RPMI8226 (cell line): ENCODE data around the gene MBNL3.

Experiments used
- DNase-seq: peaks from one replicate; pipeline ENCODE4 v3.0.0-alpha.2; 2015

The MBNL3 gene

DNA sequence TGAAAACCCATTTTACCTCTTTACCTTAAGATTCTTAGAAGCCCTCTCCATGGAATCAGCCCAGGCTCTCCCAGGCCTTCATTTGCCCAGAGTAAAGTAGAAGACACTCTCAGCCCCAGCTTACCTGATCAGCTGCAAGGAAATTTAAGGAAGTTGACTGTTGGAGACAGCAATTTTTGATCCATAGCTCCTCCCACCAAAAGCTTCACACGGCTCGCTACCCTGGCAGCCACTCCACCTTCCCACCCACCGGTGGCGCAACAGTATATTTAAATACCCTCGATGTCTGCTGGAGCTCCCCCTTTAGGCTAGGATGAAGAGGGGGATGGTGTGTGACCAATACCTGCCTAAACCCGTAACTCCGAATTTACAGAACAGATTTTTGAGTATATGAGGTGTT, 75.4 kb downstream of the MBNL3 start:
- no peak for DNase-seq

DNA sequence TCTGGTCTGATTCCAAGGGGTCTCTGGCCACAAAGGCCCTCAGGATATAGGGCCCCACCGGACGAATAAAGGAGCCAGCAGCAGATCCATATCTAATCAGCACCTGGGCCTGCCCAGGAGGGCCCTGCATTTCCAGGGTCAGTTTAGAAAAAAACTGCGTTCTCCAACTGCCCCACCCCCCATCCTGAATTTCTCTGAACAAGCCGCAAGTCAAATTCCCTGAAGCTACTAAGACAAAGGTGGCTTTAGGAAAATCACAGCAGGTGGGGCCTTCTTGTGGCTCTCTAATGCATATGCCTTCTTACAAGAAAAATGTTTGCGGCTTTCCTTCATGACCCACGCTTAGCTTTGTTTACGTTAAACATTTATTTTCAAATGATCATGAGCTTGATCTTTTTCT, 76.6 kb downstream of the MBNL3 start:
- DNase-seq: no peak

- DNase-seq: no peak
Measured at GRCh38 chrX:132411310-132411977, 77.4 kb downstream of the MBNL3 start.

GRCh38 chrX:132409780-132410556, 78.9 kb downstream of the MBNL3 start:
- DNase-seq: no peak

DNA sequence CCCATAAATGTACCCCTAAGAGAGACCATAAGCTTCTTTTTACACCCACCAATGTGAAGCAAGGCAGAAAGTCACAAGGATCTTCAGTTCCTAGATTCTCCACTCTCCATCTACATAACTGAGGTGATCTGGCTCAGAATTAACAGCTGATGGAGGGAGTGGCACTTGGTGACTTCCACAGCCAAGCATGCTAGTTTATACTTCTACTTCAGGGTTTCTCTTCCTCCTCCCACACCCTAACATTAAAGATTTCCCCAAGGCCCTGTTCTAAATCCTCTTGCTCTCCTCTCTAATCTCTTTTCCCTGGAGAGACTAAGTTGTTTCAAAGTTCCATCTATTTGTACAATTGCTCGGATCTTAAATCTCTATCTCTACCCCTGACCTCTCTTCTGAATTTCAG, 81.1 kb downstream of the MBNL3 start:
- DNase-seq: no peak

DNA sequence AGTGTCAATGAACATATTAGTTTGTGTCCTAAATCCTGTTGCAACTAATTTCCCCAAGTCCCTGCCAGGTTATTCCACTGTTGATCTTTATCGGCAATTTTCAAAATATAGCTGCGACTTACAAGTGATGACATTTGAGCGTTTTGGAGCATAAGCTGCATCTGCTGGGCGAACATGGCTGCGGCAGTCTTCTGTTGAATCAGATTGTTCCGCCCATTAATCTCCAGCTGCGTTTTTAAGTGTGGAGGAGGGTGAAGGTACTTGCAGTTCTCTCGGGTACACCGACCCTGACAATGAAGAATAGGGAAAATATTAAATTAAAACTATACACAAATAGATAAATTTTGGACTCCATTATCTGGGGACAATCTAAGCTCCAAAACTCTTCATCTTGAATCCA, 82.7 kb downstream of the MBNL3 start:
- DNase-seq: no peak

GRCh38 chrX:132404266-132404665, 84.6 kb downstream of the MBNL3 start:
- DNase-seq: no peak

GRCh38 chrX:132401935-132402334, 86.9 kb downstream of the MBNL3 start:
- DNase-seq: no peak

GRCh38 chrX:132400706-132401105, 88.1 kb downstream of the MBNL3 start:
- DNase-seq: no peak

- DNase-seq: no peak
Measured at GRCh38 chrX:132395645-132396044, 93.2 kb downstream of the MBNL3 start.

GRCh38 chrX:132395026-132395425, 93.8 kb downstream of the MBNL3 start:
- DNase-seq: no peak

- DNase-seq: no peak
Measured at GRCh38 chrX:132394591-132394990, 94.2 kb downstream of the MBNL3 start.

- DNase-seq: no peak
Measured at GRCh38 chrX:132393992-132394391, 94.8 kb downstream of the MBNL3 start.

DNA sequence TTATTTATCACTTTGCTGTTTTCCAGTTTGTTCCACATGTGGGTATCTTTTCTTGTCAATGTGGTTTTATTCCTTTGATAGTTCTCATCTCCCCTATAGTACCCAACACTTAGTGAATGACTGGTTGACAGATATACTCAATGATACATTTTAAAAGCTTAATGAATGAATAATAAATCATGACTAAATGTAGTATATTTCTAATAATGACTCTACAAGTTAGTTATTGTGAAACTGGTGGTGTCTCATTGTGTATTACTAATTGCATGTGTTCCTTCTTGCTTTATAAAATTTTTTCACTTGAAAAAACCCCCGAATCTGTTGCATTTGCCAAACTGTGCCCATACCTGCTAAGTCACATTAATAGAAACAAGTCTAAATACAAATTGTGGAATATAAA, 95.4 kb downstream of the MBNL3 start:
- DNase-seq: no peak

- DNase-seq: no peak
Measured at GRCh38 chrX:132393085-132393484, 95.8 kb downstream of the MBNL3 start.

- no peak for DNase-seq
Measured at GRCh38 chrX:132390792-132391191, 98.0 kb downstream of the MBNL3 start.

- DNase-seq: no peak
Measured at GRCh38 chrX:132389480-132389879, 99.4 kb downstream of the MBNL3 start.

GRCh38 chrX:132388371-132388770, 100.5 kb downstream of the MBNL3 start:
- DNase-seq: no peak

DNA sequence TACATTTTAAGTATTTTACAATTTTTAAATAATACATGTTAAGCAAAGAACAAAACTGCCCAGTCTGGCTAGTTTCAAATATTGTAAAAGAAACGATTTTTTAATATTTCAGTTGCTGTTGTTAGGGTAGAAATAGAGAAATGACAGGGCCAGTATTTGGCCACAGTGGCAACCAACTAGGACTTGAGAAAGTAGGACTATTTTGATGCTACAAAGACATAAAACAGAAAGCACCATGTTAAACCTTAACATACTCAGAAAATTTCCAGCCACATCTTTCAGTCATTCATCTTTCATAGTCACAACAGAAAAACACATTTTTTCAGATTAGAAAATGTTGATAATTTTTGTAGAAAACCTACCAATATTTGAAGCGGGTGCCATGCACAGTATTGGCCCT, 104.5 kb downstream of the MBNL3 start:
- no peak for DNase-seq

DNA sequence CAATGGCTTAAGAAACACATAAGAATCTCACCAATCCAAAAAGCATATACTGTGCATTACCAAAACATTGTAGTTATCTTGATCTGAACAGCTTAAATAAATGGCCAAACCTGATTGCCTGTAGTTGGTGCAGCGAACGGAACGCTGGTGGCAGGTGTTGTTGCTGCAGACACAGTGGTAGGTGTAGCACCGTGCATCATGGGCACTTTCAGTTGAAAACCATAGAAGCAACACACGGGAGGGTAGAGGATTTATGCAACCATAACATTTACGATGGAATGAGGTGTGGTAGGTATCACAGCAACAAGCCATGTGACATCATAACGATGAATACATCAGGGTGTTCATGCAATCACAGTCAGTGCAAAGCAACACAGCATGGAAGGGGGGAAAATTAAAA, 106.8 kb downstream of the MBNL3 start:
- no peak for DNase-seq

DNA sequence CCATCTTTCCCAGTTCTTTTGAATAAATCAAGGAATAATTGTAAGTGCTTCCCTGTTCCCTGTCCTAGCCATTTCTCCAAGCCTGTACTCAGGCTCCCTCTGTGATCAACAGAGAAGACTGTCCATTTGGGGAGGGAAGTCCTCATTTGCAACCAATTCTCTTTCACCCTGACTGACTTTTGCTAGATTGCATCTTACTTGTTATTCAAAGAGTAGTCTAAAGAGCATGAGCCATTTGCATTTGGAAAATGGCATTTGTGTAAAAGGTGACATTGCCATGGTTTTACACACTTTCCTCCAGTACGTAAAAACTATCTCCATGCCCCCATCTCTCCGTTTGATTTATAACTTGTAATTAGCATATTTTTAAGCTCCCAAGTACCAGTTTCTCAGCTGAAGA, 110.6 kb downstream of the MBNL3 start:
- DNase-seq: no peak

GRCh38 chrX:132375941-132376340, 112.9 kb downstream of the MBNL3 start:
- DNase-seq: no peak

DNA sequence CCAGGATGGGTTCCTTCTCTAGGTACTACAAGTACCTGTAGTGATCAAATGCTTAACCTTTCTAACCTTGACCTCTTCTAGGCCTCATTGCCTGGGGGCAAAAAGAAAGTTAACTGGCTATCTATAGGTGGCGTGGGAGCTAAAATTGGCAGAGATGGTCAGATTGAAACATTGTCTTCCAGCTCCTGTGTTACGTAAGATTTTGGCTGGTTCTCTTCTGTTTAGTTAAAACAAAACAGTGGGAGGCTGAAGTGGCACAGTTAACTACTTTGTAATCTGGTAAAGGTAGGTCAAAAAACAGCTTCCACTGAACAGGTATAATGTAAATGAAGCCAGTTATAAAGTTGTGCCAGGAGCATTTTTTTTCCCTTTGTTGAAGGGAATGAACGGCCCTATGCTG, 115.2 kb downstream of the MBNL3 start:
- DNase-seq: no peak

- DNase-seq: no peak
Measured at GRCh38 chrX:132369617-132370326, 119.1 kb downstream of the MBNL3 start.
